Panc1 (cell line): ENCODE measurements around the gene NOTCH1.

ENCODE experiments used
- POLR2AphosphoS5 ChIP-seq: IDR thresholded peaks from 2 replicates; pipeline ENCODE4 v1.6.1; 2012; ENCODE audit warnings: mild to moderate bottlenecking, low read depth, low read length, moderate library complexity
- SIN3A ChIP-seq: IDR thresholded peaks from 2 replicates; pipeline ENCODE4 v1.6.1; 2012; ENCODE audit warnings: low read depth, mild to moderate bottlenecking, low read length, moderate library complexity, borderline replicate concordance; ENCODE audit not compliant: insufficient read depth
- TCF7L2 ChIP-seq: IDR thresholded peaks from 2 replicates; pipeline ENCODE4 v1.6.1; 2011; ENCODE audit warnings: mild to moderate bottlenecking, low read depth, low read length, inconsistent platforms
- TF ChIP-seq, protein P1 (sequence below): fragments of 450-650 bp; IDR thresholded peaks from 2 replicates; pipeline ENCODE4 v1.5.1; 2017; ENCODE audit warnings: mild to moderate bottlenecking
- TF ChIP-seq, protein P2 (sequence below), 2 experiments: IDR thresholded peaks; 2 replicates each; pipeline ENCODE4 v1.6.1; 2011 to 2012; ENCODE audit warnings: low read depth in 2 of 2, control low read depth in 1 of 2, low read length in 1 of 2, mild to moderate bottlenecking in 1 of 2, moderate library complexity in 1 of 2; ENCODE audit not compliant: insufficient read depth in 1 of 2

DNA sequence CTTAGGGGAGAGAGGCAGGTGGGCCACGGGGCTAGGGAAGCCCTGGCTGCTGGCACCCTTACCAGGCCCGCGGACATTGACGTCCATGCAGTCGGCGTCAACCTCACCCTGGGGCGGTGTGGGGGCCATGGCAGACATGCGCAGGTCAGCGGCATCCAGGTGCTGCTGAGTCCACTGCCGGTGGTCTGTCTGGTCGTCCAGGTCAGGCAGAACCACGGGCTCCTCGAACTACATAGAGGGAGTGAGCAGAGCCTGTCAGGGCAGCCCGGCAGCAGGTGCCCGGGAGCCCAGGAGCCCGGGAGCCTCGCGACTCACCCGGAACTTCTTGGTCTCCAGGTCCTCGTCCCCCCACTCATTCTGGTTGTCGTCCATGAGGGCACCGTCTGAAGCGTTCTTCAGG, 44.2 kb downstream of the NOTCH1 start:
- TF ChIP-seq, protein P1, sequence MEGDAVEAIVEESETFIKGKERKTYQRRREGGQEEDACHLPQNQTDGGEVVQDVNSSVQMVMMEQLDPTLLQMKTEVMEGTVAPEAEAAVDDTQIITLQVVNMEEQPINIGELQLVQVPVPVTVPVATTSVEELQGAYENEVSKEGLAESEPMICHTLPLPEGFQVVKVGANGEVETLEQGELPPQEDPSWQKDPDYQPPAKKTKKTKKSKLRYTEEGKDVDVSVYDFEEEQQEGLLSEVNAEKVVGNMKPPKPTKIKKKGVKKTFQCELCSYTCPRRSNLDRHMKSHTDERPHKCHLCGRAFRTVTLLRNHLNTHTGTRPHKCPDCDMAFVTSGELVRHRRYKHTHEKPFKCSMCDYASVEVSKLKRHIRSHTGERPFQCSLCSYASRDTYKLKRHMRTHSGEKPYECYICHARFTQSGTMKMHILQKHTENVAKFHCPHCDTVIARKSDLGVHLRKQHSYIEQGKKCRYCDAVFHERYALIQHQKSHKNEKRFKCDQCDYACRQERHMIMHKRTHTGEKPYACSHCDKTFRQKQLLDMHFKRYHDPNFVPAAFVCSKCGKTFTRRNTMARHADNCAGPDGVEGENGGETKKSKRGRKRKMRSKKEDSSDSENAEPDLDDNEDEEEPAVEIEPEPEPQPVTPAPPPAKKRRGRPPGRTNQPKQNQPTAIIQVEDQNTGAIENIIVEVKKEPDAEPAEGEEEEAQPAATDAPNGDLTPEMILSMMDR: no peak
- TF ChIP-seq TCF7L2: no peak
- no peak for TF ChIP-seq POLR2AphosphoS5
- TF ChIP-seq SIN3A: no peak
- TF ChIP-seq, protein P2, sequence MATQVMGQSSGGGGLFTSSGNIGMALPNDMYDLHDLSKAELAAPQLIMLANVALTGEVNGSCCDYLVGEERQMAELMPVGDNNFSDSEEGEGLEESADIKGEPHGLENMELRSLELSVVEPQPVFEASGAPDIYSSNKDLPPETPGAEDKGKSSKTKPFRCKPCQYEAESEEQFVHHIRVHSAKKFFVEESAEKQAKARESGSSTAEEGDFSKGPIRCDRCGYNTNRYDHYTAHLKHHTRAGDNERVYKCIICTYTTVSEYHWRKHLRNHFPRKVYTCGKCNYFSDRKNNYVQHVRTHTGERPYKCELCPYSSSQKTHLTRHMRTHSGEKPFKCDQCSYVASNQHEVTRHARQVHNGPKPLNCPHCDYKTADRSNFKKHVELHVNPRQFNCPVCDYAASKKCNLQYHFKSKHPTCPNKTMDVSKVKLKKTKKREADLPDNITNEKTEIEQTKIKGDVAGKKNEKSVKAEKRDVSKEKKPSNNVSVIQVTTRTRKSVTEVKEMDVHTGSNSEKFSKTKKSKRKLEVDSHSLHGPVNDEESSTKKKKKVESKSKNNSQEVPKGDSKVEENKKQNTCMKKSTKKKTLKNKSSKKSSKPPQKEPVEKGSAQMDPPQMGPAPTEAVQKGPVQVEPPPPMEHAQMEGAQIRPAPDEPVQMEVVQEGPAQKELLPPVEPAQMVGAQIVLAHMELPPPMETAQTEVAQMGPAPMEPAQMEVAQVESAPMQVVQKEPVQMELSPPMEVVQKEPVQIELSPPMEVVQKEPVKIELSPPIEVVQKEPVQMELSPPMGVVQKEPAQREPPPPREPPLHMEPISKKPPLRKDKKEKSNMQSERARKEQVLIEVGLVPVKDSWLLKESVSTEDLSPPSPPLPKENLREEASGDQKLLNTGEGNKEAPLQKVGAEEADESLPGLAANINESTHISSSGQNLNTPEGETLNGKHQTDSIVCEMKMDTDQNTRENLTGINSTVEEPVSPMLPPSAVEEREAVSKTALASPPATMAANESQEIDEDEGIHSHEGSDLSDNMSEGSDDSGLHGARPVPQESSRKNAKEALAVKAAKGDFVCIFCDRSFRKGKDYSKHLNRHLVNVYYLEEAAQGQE (IDR thresholded peaks at IDR 0.05; ENCODE audit: insufficient read depth in 1 of 2, low read depth in 2 of 2, low read length in 1 of 2): no peak
